ENCODE measurements around the gene IGIP. TPM values are rescaled to one million over a fixed set of nuclear protein-coding genes. Genes with fewer than 3 reads are reported as not detected.
A peak's percentile ranks its signal among the peaks of the same experiment; 100 is the strongest.

The IGIP gene
- total RNA-seq, 1 donor from 2014 or later: 1.6 TPM

DNA sequence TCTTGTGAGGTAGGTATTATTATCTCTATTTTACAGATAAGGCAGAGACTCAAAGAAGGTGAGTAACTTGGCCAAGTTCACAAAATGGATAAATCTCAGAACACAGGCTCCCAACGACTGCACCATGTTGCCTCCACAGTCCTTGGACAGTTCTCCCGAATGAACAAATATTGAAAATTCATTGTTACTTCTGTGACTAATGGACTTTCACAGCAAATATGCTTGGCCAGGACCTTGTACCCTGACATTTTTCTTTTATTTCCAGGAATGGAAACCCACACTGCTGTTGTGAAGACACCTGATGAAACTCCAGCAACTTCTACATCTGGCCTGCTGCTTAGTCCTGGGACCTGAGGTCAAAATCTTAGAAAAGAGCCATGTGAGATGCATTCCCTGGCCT, 46.7 kb downstream of the IGIP start:
- no peaks in the 10 kb centered on the region for H3K36me3 ChIP-seq
- Mint-ChIP-seq H3K4me3 (no peak overlapping the region), H3K36me3 (no peaks in the 10 kb centered on the region), H3K27me3 (ENCODE audit: insufficient read depth, low read depth) (peaks cover 5% of the 10 kb centered on the region), H3K4me1 (peaks cover 18% of the 10 kb centered on the region), H3K27ac (no peak overlapping the region), H3K9me3 (no peaks in the 10 kb centered on the region)
- no peak overlapping the region for H2AFZ ChIP-seq (replicated peaks)
- H3K79me2 ChIP-seq (ENCODE audit: low read depth): peaks cover 11% of the 10 kb centered on the region
- H3K4me2 ChIP-seq: no peak overlapping the region
- no peak overlapping the region for H3K4me3 ChIP-seq
- TF ChIP-seq EZH2phosphoT487 (IDR thresholded peaks at IDR 0.05) (no peak), CTCF (IDR thresholded peaks at IDR 0.05) (no peak), EZH2 (IDR thresholded peaks at IDR 0.05) (no peak)
- H3K9ac ChIP-seq: no peak overlapping the region
- DNase-seq (ENCODE audit: low spot score): no peak
- peaks cover 20% of the 10 kb centered on the region for H3K27me3 ChIP-seq
- H3K4me1 ChIP-seq: peaks cover 10% of the 10 kb centered on the region
- H4K20me1 ChIP-seq (ENCODE audit: low read depth): no peaks in the 10 kb centered on the region
- peaks cover 21% of the 10 kb centered on the region for H3F3A ChIP-seq (ENCODE audit: low read depth)
- H3K9me3 ChIP-seq (ENCODE audit: low read depth): no peaks in the 10 kb centered on the region
- H3K27ac ChIP-seq: no peak overlapping the region

DNA sequence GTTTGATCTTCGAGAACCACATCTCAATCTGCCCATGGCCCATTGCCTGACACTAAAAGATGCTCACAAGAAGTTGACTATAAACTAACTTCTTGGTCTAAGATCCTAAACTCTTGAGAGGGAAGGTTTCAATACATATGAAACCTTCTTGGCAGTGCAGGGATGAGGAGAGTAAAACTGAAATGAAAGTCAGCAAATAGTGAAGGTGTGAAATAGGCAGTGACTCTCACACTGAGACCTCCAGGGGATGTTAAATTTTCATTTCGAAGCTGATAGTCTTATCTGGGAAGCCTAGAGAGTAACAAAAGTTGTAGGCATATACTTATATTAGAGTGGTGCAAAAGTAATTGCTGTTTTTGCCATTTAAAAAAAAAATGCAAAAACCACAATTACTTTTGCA, 48.3 kb downstream of the IGIP start:
- Mint-ChIP-seq H3K27ac (no peak overlapping the region), H3K36me3 (no peaks in the 10 kb centered on the region), H3K9me3 (no peaks in the 10 kb centered on the region), H3K4me3 (peak overlapping the region; percentile 90), H3K27me3 (ENCODE audit: insufficient read depth, low read depth) (peaks cover 5% of the 10 kb centered on the region), H3K4me1 (peaks cover 24% of the 10 kb centered on the region)
- H4K20me1 ChIP-seq (ENCODE audit: low read depth): no peaks in the 10 kb centered on the region
- peaks cover 10% of the 10 kb centered on the region for H3K4me1 ChIP-seq
- H3K27ac ChIP-seq: no peak overlapping the region
- H3K4me3 ChIP-seq: no peak overlapping the region
- no peak overlapping the region for H2AFZ ChIP-seq (replicated peaks)
- no peak overlapping the region for H3K9ac ChIP-seq
- peaks cover 20% of the 10 kb centered on the region for H3K27me3 ChIP-seq
- no peak for TF ChIP-seq EZH2 (IDR thresholded peaks at IDR 0.05)
- TF ChIP-seq CTCF (IDR thresholded peaks at IDR 0.05): no peak
- TF ChIP-seq EZH2phosphoT487 (IDR thresholded peaks at IDR 0.05): no peak
- peaks cover 12% of the 10 kb centered on the region for H3K79me2 ChIP-seq (ENCODE audit: low read depth)
- no peaks in the 10 kb centered on the region for H3K9me3 ChIP-seq (ENCODE audit: low read depth)
- H3K36me3 ChIP-seq: no peaks in the 10 kb centered on the region
- DNase-seq (ENCODE audit: low spot score): no peak
- H3K4me2 ChIP-seq: peak overlapping the region; percentile 78
- H3F3A ChIP-seq (ENCODE audit: low read depth): peaks cover 21% of the 10 kb centered on the region

DNA sequence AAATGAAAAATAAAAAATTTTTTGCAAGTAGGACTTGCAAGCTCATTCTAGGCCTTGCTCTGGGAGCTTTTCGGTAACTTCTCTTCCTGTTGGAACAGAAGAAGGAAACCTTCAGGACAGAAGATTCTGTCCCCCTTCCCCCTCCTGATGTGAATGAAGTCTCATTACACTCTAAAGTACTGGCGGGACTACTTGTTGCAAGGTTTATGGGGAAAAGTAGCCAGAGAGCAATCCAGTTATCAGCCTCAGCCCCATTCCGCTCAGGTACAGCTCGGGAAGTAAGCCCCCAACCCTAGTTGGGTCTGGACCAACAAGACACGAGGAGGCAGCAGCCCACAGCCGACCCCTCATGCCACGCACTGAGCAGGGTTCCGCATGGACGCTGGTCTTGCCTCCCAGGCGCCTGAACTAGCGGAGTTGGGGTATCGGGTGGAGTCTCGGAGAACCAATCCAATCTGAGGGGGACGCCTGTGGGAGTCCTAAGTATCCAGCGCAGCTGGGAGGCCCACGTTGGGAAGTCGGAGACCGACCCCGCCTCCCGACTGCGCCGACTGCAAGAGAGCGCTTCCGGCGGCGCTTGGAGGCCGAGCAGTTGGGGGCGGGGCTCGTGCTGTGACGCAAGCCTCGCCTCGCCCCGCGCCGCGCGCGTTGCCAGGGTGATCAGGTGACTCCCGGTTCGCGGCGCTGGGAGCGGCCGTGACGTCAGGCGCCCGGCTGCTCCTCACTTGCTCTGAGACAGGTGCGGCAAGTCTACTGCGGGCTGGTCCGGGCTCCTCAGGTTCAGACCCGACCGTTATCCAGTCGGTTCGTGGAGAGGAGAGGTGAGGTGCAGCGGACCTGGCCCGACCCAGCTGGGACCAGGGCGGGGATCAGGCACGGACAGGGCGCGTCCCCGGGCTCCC, 49.0 kb downstream of the IGIP start, which contains the start of gene CYSTM1:
CYSTM1 (plus strand) TSS at position 724 of the 902 bp plus-strand sequence. CDS start 19,278 bp downstream, outside the sequence.
- Histone ChIP-seq H3K27ac (peak within 1 kb of the TSS; percentile 60), H3K36me3 (no peaks in the 10 kb centered on the region), H3K79me2 (ENCODE audit: low read depth) (peaks cover 12% of the 10 kb centered on the region), H3K27me3 (peaks cover 20% of the 10 kb centered on the region), H3K4me1 (peaks cover 10% of the 10 kb centered on the region), H2AFZ (replicated peaks) (peak within 1 kb of the TSS; percentile 85), H4K20me1 (ENCODE audit: low read depth) (no peaks in the 10 kb centered on the region), H3K4me2 (peak within 1 kb of the TSS; percentile 78), H3K9ac (peak within 1 kb of the TSS; percentile 18), H3K9me3 (ENCODE audit: low read depth) (no peaks in the 10 kb centered on the region), H3K4me3 (peak within 1 kb of the TSS; percentile 75), H3F3A (ENCODE audit: low read depth) (peaks cover 21% of the 10 kb centered on the region)
- Mint-ChIP-seq H3K4me1 (peaks cover 24% of the 10 kb centered on the region), H3K27ac (peak within 1 kb of the TSS; percentile 84), H3K36me3 (no peaks in the 10 kb centered on the region), H3K4me3 (peak within 1 kb of the TSS; percentile 93), H3K27me3 (ENCODE audit: insufficient read depth, low read depth) (peaks cover 5% of the 10 kb centered on the region), H3K9me3 (no peaks in the 10 kb centered on the region)
- peak; percentile 99 for DNase-seq (ENCODE audit: low spot score)
- TF ChIP-seq EZH2 (IDR thresholded peaks at IDR 0.05) (no peak), EZH2phosphoT487 (IDR thresholded peaks at IDR 0.05) (no peak), CTCF (IDR thresholded peaks at IDR 0.05) (no peak)

Data from neural progenitor cell (in vitro differentiated cells).